Fibroblast of lung (primary cell): ENCODE results near the gene TERT. TPM values are rescaled to one million over a fixed set of nuclear protein-coding genes. Genes with fewer than 3 reads are reported as not detected.

Experiments used
- DNase-seq, 2 donors: peaks; one replicate each; pipeline versions ENCODE4 v3.0.0 to v3.0.0-alpha.2; 2010; ENCODE audit warnings: low read depth in 2 of 2
- H2AFZ ChIP-seq: 2 replicates; pipeline ENCODE4 v1.5.1; 2012; ENCODE audit warnings: low read length, control low read depth, inconsistent platforms
- H3K27ac ChIP-seq: 2 replicates; pipeline ENCODE4 v1.5.1; 2011; ENCODE audit warnings: low read length, control low read depth; ENCODE audit not compliant: insufficient read depth
- H3K27me3 ChIP-seq: 2 replicates; pipeline ENCODE4 v1.5.1; 2011; ENCODE audit warnings: mild to moderate bottlenecking, low read length; ENCODE audit not compliant: control insufficient read depth, insufficient read depth
- H3K36me3 ChIP-seq: 2 replicates; pipeline ENCODE4 v1.5.1; 2011; ENCODE audit warnings: low read length; ENCODE audit not compliant: control insufficient read depth, insufficient read depth
- H3K4me1 ChIP-seq: 2 replicates; pipeline ENCODE4 v1.5.1; 2011; ENCODE audit warnings: low read length; ENCODE audit not compliant: control insufficient read depth, insufficient read depth; ENCODE audit errors: extremely low read depth
- H3K4me2 ChIP-seq: 2 replicates; pipeline ENCODE4 v1.5.1; 2011; ENCODE audit warnings: low read length, control low read depth; ENCODE audit not compliant: insufficient read depth; ENCODE audit errors: extremely low read depth
- H3K4me3 ChIP-seq, 4 experiments: fragments of 200-600 bp in 1 of 4; sonication (generic) in 1 of 4; replicated peaks in 1 of 4; 2 replicates each; pipeline ENCODE4 v1.5.1; 2011 to 2016; ENCODE audit warnings: low read length in 4 of 4, low read depth in 3 of 4, mild to moderate bottlenecking in 3 of 4, control low read depth in 2 of 4, inconsistent platforms in 1 of 4, mixed read lengths in 1 of 4; ENCODE audit not compliant: insufficient read depth in 1 of 4; ENCODE audit errors: control extremely low read depth in 1 of 4
- H3K79me2 ChIP-seq: 2 replicates; pipeline ENCODE4 v1.5.1; 2012; ENCODE audit warnings: mild to moderate bottlenecking, low read length, inconsistent platforms; ENCODE audit not compliant: control insufficient read depth, insufficient read depth
- H3K9ac ChIP-seq: 2 replicates; pipeline ENCODE4 v1.5.1; 2011; ENCODE audit warnings: mild to moderate bottlenecking, low read length, control low read depth; ENCODE audit not compliant: insufficient read depth
- H3K9me3 ChIP-seq: 2 replicates; pipeline ENCODE4 v1.5.1; 2012; ENCODE audit warnings: low read depth, low read length; ENCODE audit not compliant: control insufficient read depth, insufficient read depth
- H4K20me1 ChIP-seq: 2 replicates; pipeline ENCODE4 v1.5.1; 2011; ENCODE audit warnings: low read length; ENCODE audit not compliant: control insufficient read depth, insufficient read depth; ENCODE audit errors: extremely low read depth
- CTCF ChIP-seq, 2 donors: IDR thresholded peaks in 1 of 2; conservative IDR thresholded peaks in 1 of 2; 1 replicate in 1 of 2; 2 replicates in 1 of 2; pipeline ENCODE4 v1.5.1; 2011 to 2012; ENCODE audit warnings: low read length in 2 of 2, control low read depth in 1 of 2, inconsistent platforms in 1 of 2, low read depth in 1 of 2, mild to moderate bottlenecking in 1 of 2
- EZH2 ChIP-seq: IDR thresholded peaks from 2 replicates; pipeline ENCODE4 v1.5.1; 2012; ENCODE audit warnings: low read length, control low read depth, mild to moderate bottlenecking; ENCODE audit errors: missing control alignments
- polyA plus RNA-seq, 2 donors: library from polyadenylated mRNA; depleted of rRNA in 1 of 2; stranded (reverse) in 1 of 2; unstranded in 1 of 2; fragments of >200 nt; gene quantifications; 2 replicates each; pipeline ENCODE4 v1.2.1, GENCODE V29; 2011 to 2012; ENCODE audit warnings: missing spikeins in 1 of 2
- total RNA-seq: library from RNA; depleted of rRNA; stranded (reverse); fragments of >200 nt; gene quantifications from 2 replicates; pipeline ENCODE4 v1.2.1, GENCODE V29; 2014

The TERT gene
- total and polyA plus RNA-seq, 2 donors (not counting 1 experiment from before 2014, with no cell fraction given): not detected

GRCh38 chr5:1265461-1266455 lies 29.1 kb downstream of the TERT start:
- Histone ChIP-seq H3K9ac (no peak overlapping the region), H3K4me1 (no peaks in the 10 kb centered on the region), H3K36me3 (no peaks in the 10 kb centered on the region), H3K9me3 (no peaks in the 10 kb centered on the region), H4K20me1 (no peaks in the 10 kb centered on the region), H3K27ac (no peak overlapping the region), H3K4me2 (no peak overlapping the region), H3K4me3 (no peak overlapping the region), H3K27me3 (no peaks in the 10 kb centered on the region), H2AFZ (no peak overlapping the region), H3K79me2 (no peaks in the 10 kb centered on the region)
- TF ChIP-seq EZH2 (no peak), CTCF (conservative IDR thresholded peaks at IDR 0.05 in 1 of 2, IDR thresholded peaks at IDR 0.05 in 1 of 2; ENCODE audit: low read depth in 1 of 2, low read length in 2 of 2) (no peak)
- no peak for DNase-seq

- TF ChIP-seq EZH2 (no peak), CTCF (conservative IDR thresholded peaks at IDR 0.05 in 1 of 2, IDR thresholded peaks at IDR 0.05 in 1 of 2; ENCODE audit: low read depth in 1 of 2, low read length in 2 of 2) (no peak)
- no peaks in the 10 kb centered on the region for H3K27me3 ChIP-seq
- H3K4me2 ChIP-seq: no peak overlapping the region
- no peak overlapping the region for H3K4me3 ChIP-seq
- DNase-seq: no peak
- no peaks in the 10 kb centered on the region for H3K4me1 ChIP-seq
- H3K9me3 ChIP-seq: no peaks in the 10 kb centered on the region
- H3K27ac ChIP-seq: no peak overlapping the region
- H4K20me1 ChIP-seq: no peaks in the 10 kb centered on the region
- H3K79me2 ChIP-seq: no peaks in the 10 kb centered on the region
- no peaks in the 10 kb centered on the region for H3K36me3 ChIP-seq
- H3K9ac ChIP-seq: no peak overlapping the region
- no peak overlapping the region for H2AFZ ChIP-seq
Observed at GRCh38 chr5:1265026-1265425, 29.8 kb downstream of the TERT start.

- no peak for DNase-seq
- Histone ChIP-seq H4K20me1 (no peaks in the 10 kb centered on the region), H2AFZ (no peak overlapping the region), H3K36me3 (no peaks in the 10 kb centered on the region), H3K9ac (no peak overlapping the region), H3K4me3 (no peak overlapping the region), H3K27ac (no peak overlapping the region), H3K4me1 (no peaks in the 10 kb centered on the region), H3K27me3 (no peaks in the 10 kb centered on the region), H3K9me3 (no peaks in the 10 kb centered on the region), H3K79me2 (no peaks in the 10 kb centered on the region), H3K4me2 (no peak overlapping the region)
- TF ChIP-seq EZH2 (no peak), CTCF (conservative IDR thresholded peaks at IDR 0.05 in 1 of 2, IDR thresholded peaks at IDR 0.05 in 1 of 2; ENCODE audit: low read depth in 1 of 2, low read length in 2 of 2) (no peak)
Observed at GRCh38 chr5:1264211-1264610, 30.7 kb downstream of the TERT start.
